Endothelial cell of umbilical vein (primary cell): ENCODE results near the gene CDR2. TPM values are rescaled to one million over a fixed set of nuclear protein-coding genes. Genes with fewer than 3 reads are reported as not detected.

Experiments
- BruUV-seq: library from RNA; stranded (reverse); fragments of 400-500 nt; replicated peaks from 2 replicates; lab custom pipeline; 2021; lab: Mats Ljungman, UMichigan
- CTCF ChIA-PET: fragments of 300-600, 350-600 bp; sonication (Branson Sonifier 250); formaldehyde crosslinking; loops from one replicate; lab custom pipeline; 2021; ENCODE audit warnings: antibody characterized with exemption, inconsistent platforms; lab: Charles Lee
- POLR2A ChIA-PET: fragments of 300-600, 350-600 bp; sonication (Branson Sonifier 250); formaldehyde crosslinking; loops from one replicate; lab custom pipeline; 2021; ENCODE audit warnings: antibody characterized with exemption, inconsistent platforms; lab: Charles Lee
- DNase-seq: peaks from one replicate; pipeline ENCODE4 v3.0.0-alpha.2; 2011; ENCODE audit warnings: low read depth, low spot score
- FAIRE-seq: peaks from 2 replicates; lab custom pipeline; 2011; peaks lifted over from hg19 to GRCh38; lab: Jason Lieb, UNC
- H2AFZ ChIP-seq: 2 replicates; pipeline ENCODE4 v1.6.0; 2012; ENCODE audit warnings: low read depth, low read length, control low read depth, inconsistent platforms
- H3K27ac ChIP-seq: 2 replicates; pipeline ENCODE4 v1.5.1; 2011; ENCODE audit warnings: low read depth, mild to moderate bottlenecking, control low read depth, low read length, moderate library complexity; ENCODE audit not compliant: insufficient read depth
- H3K27me3 ChIP-seq, 2 experiments: 2 replicates each; pipeline versions ENCODE4 v1.6.0 to v1.6.1; 2011; ENCODE audit warnings: low read length in 2 of 2, mixed read lengths in 1 of 2; ENCODE audit not compliant: control insufficient read depth in 2 of 2, insufficient read depth in 2 of 2
- H3K36me3 ChIP-seq, 2 experiments: 2 replicates in 1 of 2; 3 replicates in 1 of 2; pipeline ENCODE4 v1.5.1; 2011; ENCODE audit warnings: low read length in 2 of 2, mild to moderate bottlenecking in 1 of 2, moderate library complexity in 1 of 2; ENCODE audit not compliant: control insufficient read depth in 2 of 2, insufficient read depth in 2 of 2; ENCODE audit errors: extremely low read depth in 1 of 2
- H3K4me1 ChIP-seq: 3 replicates; pipeline ENCODE4 v1.5.1; 2011; ENCODE audit warnings: mild to moderate bottlenecking, low read length; ENCODE audit not compliant: control insufficient read depth, insufficient read depth; ENCODE audit errors: extremely low read depth
- H3K4me2 ChIP-seq: 2 replicates; pipeline ENCODE4 v1.6.1; 2011; ENCODE audit warnings: low read length, control low read depth, mixed read lengths; ENCODE audit not compliant: insufficient read depth
- H3K4me3 ChIP-seq, 3 experiments: fragments of 200-600 bp in 1 of 3; sonication (generic), shearing (Covaris generic) in 1 of 3; replicated peaks in 1 of 3; 2 replicates each; pipeline ENCODE4 v1.5.1; 2011 to 2016; ENCODE audit warnings: control low read depth in 3 of 3, low read length in 3 of 3, mild to moderate bottlenecking in 2 of 3, inconsistent platforms in 1 of 3, low read depth in 1 of 3, moderate library complexity in 1 of 3; ENCODE audit not compliant: insufficient read depth in 1 of 3
- H3K79me2 ChIP-seq: 2 replicates; pipeline ENCODE4 v1.6.0; 2012; ENCODE audit warnings: low read length, inconsistent platforms; ENCODE audit not compliant: control insufficient read depth, insufficient read depth
- H3K9ac ChIP-seq: replicated peaks from 2 replicates; pipeline ENCODE3; 2011; ENCODE audit warnings: low read length, control low read depth; ENCODE audit not compliant: insufficient read depth; ENCODE audit errors: extremely low read depth
- H3K9me1 ChIP-seq: replicated peaks from 3 replicates; pipeline ENCODE4 v1.6.0; 2011; ENCODE audit warnings: mild to moderate bottlenecking, low read length; ENCODE audit not compliant: control insufficient read depth, insufficient read depth; ENCODE audit errors: extremely low read depth
- H3K9me3 ChIP-seq: replicated peaks from 2 replicates; pipeline ENCODE4 v1.5.1; 2012; ENCODE audit warnings: low read length, inconsistent platforms; ENCODE audit not compliant: control insufficient read depth, insufficient read depth
- H4K20me1 ChIP-seq: replicated peaks from 2 replicates; pipeline ENCODE3; 2011; ENCODE audit warnings: mild to moderate bottlenecking, low read length; ENCODE audit not compliant: control insufficient read depth, insufficient read depth; ENCODE audit errors: extremely low read depth
- FOS ChIP-seq: IDR thresholded peaks from 2 replicates; pipeline ENCODE4 v1.6.1; 2011; ENCODE audit warnings: mild to moderate bottlenecking, low read length, moderate library complexity, borderline replicate concordance; ENCODE audit not compliant: insufficient read depth
- GATA2 ChIP-seq: IDR thresholded peaks from 2 replicates; pipeline ENCODE4 v1.7.0; 2011; ENCODE audit warnings: low read depth, mild to moderate bottlenecking, moderate library complexity, mixed read lengths, low read length; ENCODE audit not compliant: insufficient read length, insufficient read depth
- MYC ChIP-seq: IDR thresholded peaks from one replicate; pipeline ENCODE4 v1.6.1; 2011; ENCODE audit warnings: mild to moderate bottlenecking, low read depth, low read length
- POLR2A ChIP-seq: IDR thresholded peaks from 2 replicates; pipeline ENCODE4 v1.6.1; 2012; ENCODE audit warnings: low read depth, mild to moderate bottlenecking, control low read depth, low read length
- POLR2AphosphoS5 ChIP-seq: IDR thresholded peaks from 2 replicates; pipeline ENCODE4 v1.6.1; 2012; ENCODE audit warnings: low read depth, mild to moderate bottlenecking, control low read depth, low read length, moderate library complexity; ENCODE audit not compliant: insufficient read depth
- dilution Hi-C: fragments of 300-500 bp; cut with MboI; formaldehyde crosslinking; loops from one replicate; pipeline ENCODE4 v1.15.0; 2019; ENCODE audit warnings: low sequenced_read_pairs; ENCODE audit not compliant: extremely low pct_ligation_motif_present
- intact Hi-C: fragments of 100-400 bp; cut with micrococcal nuclease; formaldehyde crosslinking; loops from one replicate; pipeline ENCODE4 v1.10.0; 2022
- polyA plus RNA-seq, 4 experiments: library from polyadenylated mRNA; depleted of rRNA in 3 of 4; stranded (reverse) in 3 of 4; unstranded in 1 of 4; fragments of >200 nt; gene quantifications; 2 replicates each; pipeline versions ENCODE4 v1.2.1 to v1.2.3, GENCODE V29; 2011 to 2012; ENCODE audit warnings: missing spikeins in 1 of 4
- total RNA-seq: library from RNA; stranded (reverse); gene quantifications from 2 replicates; pipeline ENCODE4 v1.2.3, GENCODE V29; 2021

CDR2 gene
- total and polyA plus RNA-seq, 2 donors (not counting 3 experiments of a cell fraction or from before 2014, with no cell fraction given): 35.3 to 61.9 TPM

DNA sequence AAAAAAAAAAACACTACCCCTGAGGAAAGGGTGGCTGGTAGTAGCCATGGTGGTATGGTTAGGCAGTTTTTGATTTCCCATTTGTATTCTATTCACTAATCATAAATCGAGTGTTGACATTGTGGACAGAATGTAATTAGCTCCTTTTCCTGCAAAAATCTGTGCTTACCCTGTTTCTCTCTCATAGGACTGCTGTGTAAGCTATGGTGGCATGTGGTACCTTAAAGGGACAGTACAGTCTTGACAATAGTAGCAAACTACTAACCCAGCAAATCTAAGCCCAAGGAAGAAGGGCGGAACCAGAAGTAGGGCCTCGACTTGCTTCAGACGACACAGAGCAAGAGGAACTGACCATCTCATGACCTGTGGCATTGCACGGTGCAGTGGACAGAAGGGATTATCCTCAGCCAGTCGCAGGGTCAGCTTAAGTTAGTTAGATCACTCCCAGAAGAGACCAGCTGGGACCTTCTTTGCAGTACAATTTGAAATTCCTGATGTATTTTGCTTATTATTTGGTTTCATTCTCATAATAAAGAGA lies 40.9 kb downstream of the CDR2 start:
- ChIA-PET POLR2A (no interaction called here), CTCF (interaction anchor here (0.7 to 1.5 kb wide), 2 partner anchors 12 to 13 kb away, joined by 3 to 5 read pairs; no protein-coding TSS in a partner anchor)
- Histone ChIP-seq H3K4me1 (no peaks in the 10 kb centered on the region), H3K36me3 (peaks cover 21 to 23% of the 10 kb centered on the region in 2 experiments), H3K27me3 (no peaks in the 10 kb centered on the region), H3K9me1 (no peaks in the 10 kb centered on the region), H3K4me2 (no peak overlapping the region), H2AFZ (no peak overlapping the region), H3K27ac (no peak overlapping the region), H3K79me2 (peaks cover 7% of the 10 kb centered on the region), H3K9me3 (no peaks in the 10 kb centered on the region), H4K20me1 (no peaks in the 10 kb centered on the region), H3K4me3 (no peak overlapping the region), H3K9ac (no peak overlapping the region)
- TF ChIP-seq MYC (no peak), POLR2A (no peak), POLR2AphosphoS5 (no peak)
- no TSS peak for BruUV-seq
- FAIRE-seq (no peak), DNase-seq (no peak)
- intact Hi-C loops (no loop called here), dilution Hi-C loops (no loop called here)

DNA sequence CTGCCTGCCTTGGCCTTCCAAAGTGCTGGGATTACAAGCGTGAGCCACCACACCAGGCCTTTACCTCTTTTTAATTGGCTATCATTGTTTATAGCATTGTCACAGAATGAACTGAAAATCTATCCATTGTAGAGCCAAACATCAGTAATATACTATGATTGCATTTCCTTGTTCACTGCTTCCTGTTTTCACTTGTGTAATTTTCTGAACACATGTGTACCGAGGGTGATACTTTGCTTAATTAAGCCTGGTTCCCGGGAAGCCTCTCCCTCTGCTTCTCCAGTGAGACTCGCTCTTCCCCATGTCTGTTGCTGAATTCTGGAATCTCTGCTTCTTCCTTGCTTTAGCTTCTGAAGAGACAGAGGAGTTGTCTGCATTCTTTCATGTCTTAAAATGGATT lies 44.1 kb downstream of the CDR2 start:
- dilution Hi-C loops (no loop called here), intact Hi-C loops (no loop called here)
- DNase-seq: no peak
- H3K79me2 ChIP-seq: no peaks in the 10 kb centered on the region
- H3K9me1 ChIP-seq: no peaks in the 10 kb centered on the region
- no peaks in the 10 kb centered on the region for H3K27me3 ChIP-seq
- no peaks in the 10 kb centered on the region for H3K4me1 ChIP-seq
- H2AFZ ChIP-seq: no peak overlapping the region
- H3K9me3 ChIP-seq: no peaks in the 10 kb centered on the region
- peaks cover 17 to 36% of the 10 kb centered on the region in 2 experiments for H3K36me3 ChIP-seq
- H3K4me2 ChIP-seq: no peak overlapping the region
- no peaks in the 10 kb centered on the region for H4K20me1 ChIP-seq
- no peak overlapping the region for H3K27ac ChIP-seq
- H3K9ac ChIP-seq: no peak overlapping the region
- CTCF ChIA-PET: interaction anchor here (1.7 to 1.9 kb wide), 2 partner anchors 9 to 11 kb away, joined by 10 to 15 read pairs; no protein-coding TSS in a partner anchor
- BruUV-seq: no TSS peak
- POLR2A ChIA-PET: no interaction called here
- no peak for FAIRE-seq
- no peak overlapping the region for H3K4me3 ChIP-seq
- no peak for TF ChIP-seq POLR2A
- no peak for TF ChIP-seq FOS
- no peak for TF ChIP-seq GATA2
